GM10248 (cell line): ENCODE measurements around the gene KRABD2.

Experiments used
- CTCF ChIA-PET: fragments of 300-600 bp; sonication (Branson Sonifier 250); formaldehyde crosslinking; extraction: SDS; loops from one replicate; lab custom pipeline; 2021; ENCODE audit warnings: antibody characterized with exemption; lab: Yijun Ruan, JAX
- POLR2A ChIA-PET: fragments of 350-650 bp; sonication (Branson Sonifier 250); formaldehyde crosslinking; extraction: SDS; loops from one replicate; lab custom pipeline; 2020; ENCODE audit warnings: antibody characterized with exemption; lab: Yijun Ruan, JAX
- DNase-seq: peaks from one replicate; pipeline ENCODE4 v3.0.0; 2012; ENCODE audit errors: extremely low spot score
- CTCF ChIP-seq: IDR thresholded peaks from 2 replicates; pipeline ENCODE4 v1.5.1; 2012; ENCODE audit warnings: mild to moderate bottlenecking, low read depth; ENCODE audit errors: extremely low read depth, missing control alignments, control extremely low read depth

The KRABD2 gene

DNA sequence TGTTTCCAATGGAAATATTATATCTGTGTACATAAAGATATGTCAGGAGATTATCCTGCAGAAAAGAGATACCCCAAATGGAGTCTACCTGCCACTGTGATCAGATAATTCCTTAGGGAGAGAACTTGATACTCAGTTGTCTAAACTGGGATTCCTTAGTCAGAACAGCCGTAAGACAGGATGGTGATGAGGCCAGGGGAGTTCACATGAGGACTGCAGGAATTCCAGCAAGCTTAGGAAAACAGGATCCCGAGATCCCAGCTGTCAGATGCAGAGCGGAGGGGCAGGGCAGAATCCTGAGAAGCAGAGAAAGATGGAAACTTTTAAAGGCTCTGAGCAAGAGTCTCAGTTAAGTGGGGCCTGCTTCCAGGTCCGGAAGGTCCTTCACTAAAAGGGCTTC, 4.7 kb downstream of the KRABD2 start:
- CTCF ChIA-PET = interaction anchor here (2.3 kb wide), 1 partner anchor 11 kb away, joined by 6 read pairs; no protein-coding TSS in a partner anchor
- TF ChIP-seq CTCF = no peak
- no peak for DNase-seq
- POLR2A ChIA-PET = no interaction called here

- no peak for DNase-seq
- TF ChIP-seq CTCF = no peak
- ChIA-PET POLR2A (interaction anchor here (1.0 kb wide), 1 partner anchor 12 kb away, joined by 4 read pairs; no protein-coding TSS in a partner anchor), CTCF (interaction anchor here (1.9 to 2.3 kb wide), 2 partner anchors 9 to 14 kb away, joined by 6 to 13 read pairs; no protein-coding TSS in a partner anchor)
These were observed 6.6 kb downstream of the KRABD2 start for GRCh38 chr17:8369944-8370343.

DNA sequence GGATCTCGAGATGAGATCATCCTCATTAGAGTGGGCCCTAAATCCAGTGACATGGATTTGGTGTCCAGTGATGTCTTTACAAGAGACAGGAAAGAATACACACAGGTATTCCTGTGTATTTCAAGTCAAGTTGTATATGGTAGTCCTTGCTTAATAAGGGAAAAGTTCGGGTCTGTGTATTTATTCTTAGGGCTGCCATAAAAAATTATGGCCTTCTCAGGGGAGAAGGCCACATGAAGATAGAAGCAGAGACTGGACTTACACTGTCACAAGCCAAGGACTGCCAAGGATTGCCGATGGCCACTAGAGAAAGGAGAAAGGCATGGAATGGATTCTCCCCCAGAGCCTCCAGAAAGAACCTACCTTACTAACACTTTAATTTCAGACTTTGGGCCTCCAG, 8.3 kb downstream of the KRABD2 start:
- ChIA-PET POLR2A (no interaction called here), CTCF (no interaction called here)
- DNase-seq = no peak
- TF ChIP-seq CTCF = no peak

- ChIA-PET POLR2A (no interaction called here), CTCF (no interaction called here)
- no peak for TF ChIP-seq CTCF
- no peak for DNase-seq
These were observed 10.3 kb downstream of the KRABD2 start for GRCh38 chr17:8366231-8366630.

GRCh38 chr17:8365143-8365542, 11.4 kb downstream of the KRABD2 start:
- no peak for DNase-seq
- ChIA-PET CTCF (interaction anchor here (0.6 to 0.8 kb wide), 2 partner anchors 19 to 286 kb away, joined by 3 to 5 read pairs; no protein-coding TSS in a partner anchor), POLR2A (no interaction called here)
- TF ChIP-seq CTCF = no peak

GRCh38 chr17:8362651-8363332, 13.7 kb downstream of the KRABD2 start:
- CTCF ChIA-PET = interaction anchor here (1.3 to 3.7 kb wide), 3 partner anchors 14 to 21 kb away, joined by 3 to 18 read pairs (median 7); partner anchors contain the start of genes KRABD2 and RPL26
- POLR2A ChIA-PET = no interaction called here
- no peak for DNase-seq
- no peak for TF ChIP-seq CTCF
